ENCODE measurements around the gene PHETA1.
"Not testable (repeated sequence)": the region's sequence is repeated elsewhere in the genome, so short reads cannot be mapped to it uniquely, and the experiment has no call there.

The PHETA1 gene

DNA sequence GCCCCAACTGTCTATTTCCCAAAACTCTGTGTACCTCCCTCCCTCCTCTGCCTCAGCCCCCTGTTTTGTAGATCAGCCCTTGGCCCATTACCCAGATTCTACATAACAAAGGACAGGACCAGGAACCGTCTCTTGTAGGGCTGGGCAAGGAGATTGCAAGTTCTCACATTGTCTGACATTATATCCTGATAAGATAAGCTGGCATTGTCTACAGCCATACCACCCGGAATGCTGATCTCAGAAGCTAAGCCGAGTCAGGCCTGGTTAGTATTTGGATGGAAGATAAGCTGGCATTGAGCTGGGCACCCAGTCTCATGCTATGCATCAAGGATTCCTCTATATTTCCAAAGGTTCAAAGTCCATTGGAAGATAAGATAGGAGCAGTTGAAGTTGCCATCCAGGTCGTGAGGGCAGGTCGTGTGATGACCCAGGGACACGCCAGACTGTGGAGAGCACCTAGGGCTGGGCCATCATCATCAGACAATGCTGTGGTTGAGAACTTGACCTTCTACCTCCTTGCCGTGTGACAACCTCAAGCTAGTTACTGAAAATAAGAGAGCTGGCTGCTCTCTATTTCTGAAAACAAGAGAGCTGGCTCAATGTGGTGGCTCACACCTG, 29.5 kb downstream of the PHETA1 start:
- peaks cover 0 to 4% of the 10 kb centered on the region in 2 donors for H3K4me1 ChIP-seq (ENCODE audit: control insufficient read depth in 1 of 2, insufficient read depth in 2 of 2, low read length in 2 of 2)
- no peak overlapping the region for H3K4me3 ChIP-seq (ENCODE audit: low read depth in 1 of 2, low read length in 2 of 2)
- H3K9me3 ChIP-seq (ENCODE audit: control insufficient read depth in 1 of 2, low read length in 2 of 2): peaks cover 3 to 5% of the 10 kb centered on the region in 2 donors
- no peak overlapping the region for H3K27ac ChIP-seq (ENCODE audit: low read depth, low read length)
- no peaks in the 10 kb centered on the region for H3K27me3 ChIP-seq (ENCODE audit: control insufficient read depth in 1 of 2, insufficient read depth in 2 of 2, low read length in 2 of 2)
- H3K36me3 ChIP-seq (ENCODE audit: control insufficient read depth in 1 of 2, insufficient read depth in 2 of 2, low read length in 2 of 2): no peaks in the 10 kb centered on the region
- no peak overlapping the region for H3K9ac ChIP-seq (ENCODE audit: low read depth in 1 of 2, low read length in 2 of 2)

DNA sequence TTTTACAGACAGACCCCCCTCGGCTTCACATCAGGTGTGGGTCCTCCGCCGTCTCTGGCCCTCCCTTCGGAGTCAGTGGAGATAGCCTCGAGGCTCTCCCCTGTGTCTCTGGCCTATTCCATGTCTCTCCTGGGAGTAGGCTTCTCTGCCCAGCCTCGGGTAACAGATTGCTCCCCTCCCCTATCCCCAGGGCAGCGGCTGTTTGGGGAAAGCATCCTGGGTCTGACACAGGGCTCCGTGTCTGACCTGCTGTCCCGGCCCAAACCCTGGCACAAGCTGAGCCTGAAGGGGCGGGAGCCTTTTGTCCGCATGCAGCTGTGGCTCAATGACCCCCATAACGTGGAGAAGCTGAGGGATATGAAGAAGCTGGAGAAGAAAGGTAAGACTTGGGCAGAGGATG, 30.8 kb downstream of the PHETA1 start:
- no peaks in the 10 kb centered on the region for H3K36me3 ChIP-seq (ENCODE audit: control insufficient read depth in 1 of 2, insufficient read depth in 2 of 2, low read length in 2 of 2)
- no peak overlapping the region for H3K27ac ChIP-seq (ENCODE audit: low read depth, low read length)
- peaks cover 0 to 4% of the 10 kb centered on the region in 2 donors for H3K4me1 ChIP-seq (ENCODE audit: control insufficient read depth in 1 of 2, insufficient read depth in 2 of 2, low read length in 2 of 2)
- no peaks in the 10 kb centered on the region for H3K27me3 ChIP-seq (ENCODE audit: control insufficient read depth in 1 of 2, insufficient read depth in 2 of 2, low read length in 2 of 2)
- H3K9me3 ChIP-seq (ENCODE audit: control insufficient read depth in 1 of 2, low read length in 2 of 2): peaks cover under 1 to 3% of the 10 kb centered on the region in 2 donors
- no peak overlapping the region for H3K9ac ChIP-seq (ENCODE audit: low read depth in 1 of 2, low read length in 2 of 2)
- no peak overlapping the region for H3K4me3 ChIP-seq (ENCODE audit: low read depth in 1 of 2, low read length in 2 of 2)

DNA sequence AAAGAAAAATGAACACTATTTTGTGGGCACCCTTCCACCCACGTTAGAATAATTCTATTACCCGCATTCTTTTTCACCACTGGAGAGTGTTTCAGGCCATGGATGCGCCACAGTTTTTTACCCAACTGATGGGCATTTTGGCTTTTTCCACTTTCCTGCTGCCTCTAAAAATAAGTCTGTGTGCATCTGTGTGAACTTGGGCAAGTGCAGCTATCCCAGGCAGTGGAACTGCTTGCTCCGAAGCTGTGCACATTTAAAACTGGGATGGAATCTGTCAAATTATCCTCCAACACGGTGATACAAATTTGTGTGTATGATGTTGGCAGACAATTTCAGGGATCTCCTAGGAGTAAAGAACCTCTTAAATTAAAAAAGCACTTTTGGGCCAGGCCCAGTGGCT, 31.5 kb downstream of the PHETA1 start:
- Histone ChIP-seq H3K9me3 (ENCODE audit: control insufficient read depth in 1 of 2, low read length in 2 of 2) (no peaks in the 10 kb centered on the region), H3K9ac (ENCODE audit: low read depth in 1 of 2, low read length in 2 of 2) (no peak overlapping the region), H3K27ac (ENCODE audit: low read depth, low read length) (no peak overlapping the region), H3K4me3 (ENCODE audit: low read depth in 1 of 2, low read length in 2 of 2) (no peak overlapping the region), H3K36me3 (ENCODE audit: control insufficient read depth in 1 of 2, insufficient read depth in 2 of 2, low read length in 2 of 2) (no peaks in the 10 kb centered on the region), H3K27me3 (ENCODE audit: control insufficient read depth in 1 of 2, insufficient read depth in 2 of 2, low read length in 2 of 2) (no peaks in the 10 kb centered on the region), H3K4me1 (ENCODE audit: control insufficient read depth in 1 of 2, insufficient read depth in 2 of 2, low read length in 2 of 2) (peaks cover 0 to 4% of the 10 kb centered on the region in 2 donors)

- not testable (repeated sequence) for H3K4me3 ChIP-seq (ENCODE audit: low read depth in 1 of 2, low read length in 2 of 2); H3K9me3 ChIP-seq (ENCODE audit: control insufficient read depth in 1 of 2, low read length in 2 of 2); H3K27ac ChIP-seq (ENCODE audit: low read depth, low read length); H3K4me1 ChIP-seq (ENCODE audit: control insufficient read depth in 1 of 2, insufficient read depth in 2 of 2, low read length in 2 of 2); H3K9ac ChIP-seq (ENCODE audit: low read depth in 1 of 2, low read length in 2 of 2); H3K36me3 ChIP-seq (ENCODE audit: control insufficient read depth in 1 of 2, insufficient read depth in 2 of 2, low read length in 2 of 2); H3K27me3 ChIP-seq (ENCODE audit: control insufficient read depth in 1 of 2, insufficient read depth in 2 of 2, low read length in 2 of 2)
Observed at GRCh38 chr12:111336411-111336810, 32.5 kb downstream of the PHETA1 start.

DNA sequence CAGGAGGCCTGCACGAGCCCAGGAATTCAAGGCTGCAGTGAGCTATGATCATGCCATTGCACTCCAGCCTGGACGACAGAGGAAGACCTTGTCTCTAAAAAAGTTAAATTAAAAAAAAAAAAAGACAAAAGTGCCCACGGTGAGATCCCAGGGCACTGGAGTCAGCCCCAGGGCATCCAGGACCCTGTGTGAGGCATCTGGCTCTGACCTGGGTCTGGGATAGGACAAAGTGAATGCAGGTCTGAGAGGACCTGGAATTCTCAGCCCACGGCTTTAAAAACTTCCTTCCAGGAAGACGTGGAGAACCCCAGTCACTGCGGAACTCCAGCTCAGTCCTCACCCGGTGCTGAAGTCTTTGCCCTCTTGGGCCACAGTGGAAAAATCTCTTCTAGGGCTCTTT, 33.1 kb downstream of the PHETA1 start:
- Histone ChIP-seq H3K4me3 (ENCODE audit: low read depth in 1 of 2, low read length in 2 of 2) (no peak overlapping the region), H3K36me3 (ENCODE audit: control insufficient read depth in 1 of 2, insufficient read depth in 2 of 2, low read length in 2 of 2) (no peaks in the 10 kb centered on the region), H3K4me1 (ENCODE audit: control insufficient read depth in 1 of 2, insufficient read depth in 2 of 2, low read length in 2 of 2) (peaks cover 0 to 4% of the 10 kb centered on the region in 2 donors), H3K27me3 (ENCODE audit: control insufficient read depth in 1 of 2, insufficient read depth in 2 of 2, low read length in 2 of 2) (no peaks in the 10 kb centered on the region), H3K27ac (ENCODE audit: low read depth, low read length) (no peak overlapping the region), H3K9ac (ENCODE audit: low read depth in 1 of 2, low read length in 2 of 2) (no peak overlapping the region), H3K9me3 (ENCODE audit: control insufficient read depth in 1 of 2, low read length in 2 of 2) (no peaks in the 10 kb centered on the region)

DNA sequence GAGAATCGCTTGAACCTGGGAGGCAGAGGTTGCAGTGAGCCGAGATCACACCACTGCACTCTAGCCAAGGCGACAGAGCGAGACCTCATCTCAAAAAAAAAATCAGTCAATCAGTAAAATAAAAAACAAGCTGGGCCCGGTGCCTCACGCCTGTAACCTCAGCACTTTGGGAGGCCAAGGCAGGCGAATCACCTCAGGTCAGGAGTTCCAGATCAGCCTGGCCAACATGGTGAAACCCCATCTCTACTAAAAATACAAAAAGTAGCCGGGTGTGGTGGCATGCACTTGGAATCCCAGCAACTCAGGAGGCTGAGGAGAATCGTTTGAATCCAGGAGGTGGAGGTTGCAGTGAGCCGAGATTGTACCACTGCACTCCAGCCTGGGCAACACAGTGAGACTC, 33.6 kb downstream of the PHETA1 start:
- not testable (repeated sequence) for H3K36me3 ChIP-seq (ENCODE audit: control insufficient read depth in 1 of 2, insufficient read depth in 2 of 2, low read length in 2 of 2); H3K27me3 ChIP-seq (ENCODE audit: control insufficient read depth in 1 of 2, insufficient read depth in 2 of 2, low read length in 2 of 2); H3K4me3 ChIP-seq (ENCODE audit: low read depth in 1 of 2, low read length in 2 of 2); H3K27ac ChIP-seq (ENCODE audit: low read depth, low read length); H3K9me3 ChIP-seq (ENCODE audit: control insufficient read depth in 1 of 2, low read length in 2 of 2); H3K4me1 ChIP-seq (ENCODE audit: control insufficient read depth in 1 of 2, insufficient read depth in 2 of 2, low read length in 2 of 2); H3K9ac ChIP-seq (ENCODE audit: low read depth in 1 of 2, low read length in 2 of 2)

GRCh38 chr12:111334393-111334915, 34.4 kb downstream of the PHETA1 start:
- no peak overlapping the region for H3K9ac ChIP-seq (ENCODE audit: low read depth in 1 of 2, low read length in 2 of 2)
- H3K4me3 ChIP-seq (ENCODE audit: low read depth in 1 of 2, low read length in 2 of 2): no peak overlapping the region
- H3K27me3 ChIP-seq (ENCODE audit: control insufficient read depth in 1 of 2, insufficient read depth in 2 of 2, low read length in 2 of 2): no peaks in the 10 kb centered on the region
- H3K27ac ChIP-seq (ENCODE audit: low read depth, low read length): no peak overlapping the region
- no peaks in the 10 kb centered on the region for H3K36me3 ChIP-seq (ENCODE audit: control insufficient read depth in 1 of 2, insufficient read depth in 2 of 2, low read length in 2 of 2)
- H3K9me3 ChIP-seq (ENCODE audit: control insufficient read depth in 1 of 2, low read length in 2 of 2): no peaks in the 10 kb centered on the region
- peaks cover 0 to 4% of the 10 kb centered on the region in 2 donors for H3K4me1 ChIP-seq (ENCODE audit: control insufficient read depth in 1 of 2, insufficient read depth in 2 of 2, low read length in 2 of 2)

DNA sequence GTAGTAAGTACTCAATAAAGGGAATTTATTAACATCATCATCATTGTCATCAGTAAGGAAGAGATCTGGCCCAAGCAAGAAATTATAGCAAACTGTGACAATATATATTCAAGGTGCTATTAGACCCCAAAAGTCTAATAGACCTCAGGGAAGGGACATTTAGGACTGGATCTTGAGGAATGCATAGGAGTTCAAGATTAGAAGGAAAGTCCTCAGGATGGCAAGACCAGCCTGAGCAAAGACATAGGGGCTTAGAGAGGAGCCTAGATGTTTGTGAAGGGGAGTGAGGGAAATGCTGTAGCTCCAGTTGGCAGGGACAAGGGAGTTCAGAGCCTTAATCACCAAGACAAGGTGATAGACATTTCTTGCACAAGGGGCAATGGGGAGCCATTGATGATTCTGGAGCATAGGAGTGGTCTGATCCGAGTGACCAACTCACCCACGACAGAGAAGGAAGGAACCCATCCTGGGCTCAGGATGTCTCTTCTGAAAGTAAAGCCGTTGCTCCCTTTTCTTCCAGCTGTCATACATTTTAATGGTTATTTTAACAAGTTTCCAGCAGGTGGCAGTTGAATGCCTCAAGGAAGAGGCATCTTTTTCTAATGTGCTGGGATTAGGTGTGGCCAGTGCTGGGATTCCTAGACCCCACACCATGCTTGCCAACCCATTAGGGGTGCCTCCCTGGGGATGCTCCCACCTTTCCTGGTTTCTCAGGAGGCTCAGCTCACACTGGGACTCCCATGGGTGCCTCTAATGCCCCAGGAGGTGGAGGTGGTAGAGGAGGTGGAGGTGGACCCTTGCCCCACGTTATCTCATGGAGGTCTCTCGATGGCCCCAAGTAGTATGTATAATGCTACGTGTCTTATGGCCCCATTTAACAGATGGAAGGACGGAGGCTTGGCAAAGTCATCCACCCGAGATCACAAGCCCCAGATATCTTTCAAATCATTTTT, 37.8 kb downstream of the PHETA1 start:
- no peaks in the 10 kb centered on the region for H3K27me3 ChIP-seq (ENCODE audit: control insufficient read depth in 1 of 2, insufficient read depth in 2 of 2, low read length in 2 of 2)
- no peaks in the 10 kb centered on the region for H3K4me1 ChIP-seq (ENCODE audit: control insufficient read depth in 1 of 2, insufficient read depth in 2 of 2, low read length in 2 of 2)
- H3K4me3 ChIP-seq (ENCODE audit: low read depth in 1 of 2, low read length in 2 of 2): no peak overlapping the region
- no peaks in the 10 kb centered on the region for H3K9me3 ChIP-seq (ENCODE audit: control insufficient read depth in 1 of 2, low read length in 2 of 2)
- no peaks in the 10 kb centered on the region for H3K36me3 ChIP-seq (ENCODE audit: control insufficient read depth in 1 of 2, insufficient read depth in 2 of 2, low read length in 2 of 2)
- no peak overlapping the region for H3K9ac ChIP-seq (ENCODE audit: low read depth in 1 of 2, low read length in 2 of 2)
- H3K27ac ChIP-seq (ENCODE audit: low read depth, low read length): no peak overlapping the region

- Histone ChIP-seq H3K9ac (ENCODE audit: low read depth in 1 of 2, low read length in 2 of 2) (no peak overlapping the region), H3K36me3 (ENCODE audit: control insufficient read depth in 1 of 2, insufficient read depth in 2 of 2, low read length in 2 of 2) (no peaks in the 10 kb centered on the region), H3K4me3 (ENCODE audit: low read depth in 1 of 2, low read length in 2 of 2) (no peak overlapping the region), H3K27ac (ENCODE audit: low read depth, low read length) (no peak overlapping the region), H3K9me3 (ENCODE audit: control insufficient read depth in 1 of 2, low read length in 2 of 2) (no peaks in the 10 kb centered on the region), H3K4me1 (ENCODE audit: control insufficient read depth in 1 of 2, insufficient read depth in 2 of 2, low read length in 2 of 2) (no peaks in the 10 kb centered on the region), H3K27me3 (ENCODE audit: control insufficient read depth in 1 of 2, insufficient read depth in 2 of 2, low read length in 2 of 2) (no peaks in the 10 kb centered on the region)
Observed at GRCh38 chr12:111328138-111328537, 40.8 kb downstream of the PHETA1 start.

GRCh38 chr12:111327474-111327873, 41.4 kb downstream of the PHETA1 start:
- Histone ChIP-seq H3K36me3 (ENCODE audit: control insufficient read depth in 1 of 2, insufficient read depth in 2 of 2, low read length in 2 of 2) (no peaks in the 10 kb centered on the region), H3K4me3 (ENCODE audit: low read depth in 1 of 2, low read length in 2 of 2) (no peak overlapping the region), H3K27me3 (ENCODE audit: control insufficient read depth in 1 of 2, insufficient read depth in 2 of 2, low read length in 2 of 2) (no peaks in the 10 kb centered on the region), H3K9ac (ENCODE audit: low read depth in 1 of 2, low read length in 2 of 2) (no peak overlapping the region), H3K27ac (ENCODE audit: low read depth, low read length) (no peak overlapping the region), H3K9me3 (ENCODE audit: control insufficient read depth in 1 of 2, low read length in 2 of 2) (no peaks in the 10 kb centered on the region), H3K4me1 (ENCODE audit: control insufficient read depth in 1 of 2, insufficient read depth in 2 of 2, low read length in 2 of 2) (no peaks in the 10 kb centered on the region)

Data from duodenal mucosa (tissue), 2 donors.